Measurements from ENCODE around the gene RAD9A. TPM values are rescaled to one million over a fixed set of nuclear protein-coding genes. Genes with fewer than 3 reads are reported as not detected.

Gene RAD9A
- total and polyA plus RNA-seq, 2 of the 4 experiments (the other 2 are of a cell fraction), result 2.0 to 10.3 TPM

- Histone ChIP-seq H3K23ac (ENCODE audit: low read depth, low read length) (no peak overlapping the region), H3K79me1 (ENCODE audit: low read depth in 1 of 2, low read length in 2 of 2) (peaks cover 0 to 14% of the 10 kb centered on the region in 2 experiments; a peak in 3 of 4 replicates), H2BK120ac (ENCODE audit: low read depth, low read length) (peak overlapping the region; percentile 80), H3K18ac (ENCODE audit: low read depth, low read length) (peak overlapping the region; percentile 14; the same call in 1 of the 2 replicates), H2AK9ac (replicated peaks; ENCODE audit: low read depth, low read length, poor library complexity) (peak overlapping the region; percentile 78), H4K8ac (ENCODE audit: low read depth in 2 of 2, low read length in 2 of 2) (peak overlapping the region; percentile 27 to 50; a peak in 1 of 4 replicates), H3K4ac (ENCODE audit: low read depth, low read length) (peak overlapping the region; percentile 87), H3K9ac (ENCODE audit: low read depth, low read length) (no peak overlapping the region), H3K9me3 (ENCODE audit: control insufficient read depth, insufficient read depth, low read length) (no peaks in the 10 kb centered on the region), H3K27me3 (ENCODE audit: control insufficient read depth, insufficient read depth, low read length) (no peaks in the 10 kb centered on the region), H3K4me2 (ENCODE audit: low read depth, low read length) (no peak overlapping the region), H3K4me3 (ENCODE audit: insufficient read depth, low read depth, low read length) (no peak overlapping the region), H2AK5ac (ENCODE audit: low read depth, low read length) (peak overlapping the region; percentile 96), H4K5ac (ENCODE audit: low read depth, low read length) (0 out of 2 replicates have a peak overlapping the region, but pooled peaks have one; percentile 15), H3K36me3 (ENCODE audit: control insufficient read depth, insufficient read depth, low read length) (peaks cover 3% of the 10 kb centered on the region; the same call in 1 of the 2 replicates), H2BK5ac (ENCODE audit: low read depth, low read length, poor library complexity, severe bottlenecking) (peak overlapping the region; percentile 4), H3K9me1 (ENCODE audit: insufficient read depth, low read length) (peaks cover 11% of the 10 kb centered on the region), H2AFZ (replicated peaks; ENCODE audit: low read length, poor library complexity) (peak overlapping the region; percentile 68), H4K91ac (ENCODE audit: insufficient read depth, low read depth, low read length) (peak overlapping the region; percentile 95), H3K27ac (ENCODE audit: insufficient read depth, low read length) (no peak overlapping the region), H3K14ac (replicated peaks; ENCODE audit: low read depth, low read length) (no peak overlapping the region), H4K20me1 (ENCODE audit: insufficient read depth, low read length) (peaks cover 8% of the 10 kb centered on the region), H3K4me1 (ENCODE audit: control insufficient read depth, insufficient read depth, low read length) (peaks cover 30% of the 10 kb centered on the region), H2BK20ac (ENCODE audit: low read depth, low read length) (peak overlapping the region; percentile 78; the same call in 1 of the 2 replicates), H3K56ac (ENCODE audit: extremely low read depth, insufficient read depth, low read length) (no peak overlapping the region), H2BK15ac (ENCODE audit: low read depth, low read length) (peak overlapping the region; percentile 84; the same call in 2 of the 3 replicates)
- CTCF ChIA-PET, result interaction anchor here (7.8 kb wide), 1 partner anchor 23 kb away, joined by 128 read pairs; the partner anchor contains the start of gene POLD4
- intact Hi-C loops (cut with micrococcal nuclease), result no loop called here
- WGBS, 2 experiments (ENCODE audit: extremely low coverage in 2 of 2, insufficient read length in 1 of 2), result 67% methylated on average over 3 of the region's 7 CpGs; no CpG with 5 or more reads in 1 of the 2 experiments
- dilution Hi-C loops (cut with HindIII; ENCODE audit: low sequenced_read_pairs, unreplicated experiment), result no loop called here
- POLR2A ChIA-PET (ENCODE audit: unreplicated experiment), result interaction anchor here (0.6 to 1.7 kb wide), 2 partner anchors 17 to 23 kb away, joined by 3 to 9 read pairs; partner anchors contain the start of gene POLD4
- ATAC-seq (ENCODE audit: low read depth) (no peak), DNase-seq (no peak)
- in situ Hi-C loops (cut with MboI; ENCODE audit: low sequenced_read_pairs), result no loop called here
- BruUV-seq (replicated peaks), result no TSS peak
- TF ChIP-seq RFX5 (IDR thresholded peaks at IDR 0.05; ENCODE audit: low read depth, low read length), result no peak
These were observed 15.5 kb upstream of the RAD9A start for GRCh38 chr11:67376063-67376820.
